ENCODE data around the gene LNX1.

GRCh38 chr4:53589511-53589910 lies 1.8 kb downstream of the LNX1 start:
- TF ChIP-seq CTCF (IDR thresholded peaks at IDR 0.05) (no peak), POLR2A (IDR thresholded peaks at IDR 0.05) (no peak)
